Panc1 (cell line): Measurements from ENCODE around the gene CACNA1B. TPM values are rescaled to one million over a fixed set of nuclear protein-coding genes. Genes with fewer than 3 reads are reported as not detected.

Source experiments
- ATAC-seq: fragments of 200-7000 bp; cut with Tn5 transposase; 2 replicates; pipeline ENCODE4 v1.9.1; 2020; ENCODE audit warnings: mild to moderate bottlenecking, moderate library complexity
- BruUV-seq: library from RNA; stranded (reverse); fragments of 400-500 nt; replicated peaks from 2 replicates; lab custom pipeline; 2021; lab: Mats Ljungman, UMichigan
- CTCF ChIA-PET: fragments of 300-600 bp; sonication (Branson Sonifier 250); formaldehyde crosslinking; loops from one replicate; lab custom pipeline; 2022; ENCODE audit warnings: antibody characterized with exemption; lab: Charles Lee
- POLR2A ChIA-PET: fragments of 300-600 bp; sonication (Branson Sonifier 250); formaldehyde crosslinking; loops from one replicate; lab custom pipeline; 2022; ENCODE audit warnings: antibody characterized with exemption; lab: Charles Lee
- DNase-seq: peaks from one replicate; pipeline ENCODE4 v3.0.0-alpha.2; 2010; ENCODE audit warnings: low read depth, low spot score
- H3K27ac ChIP-seq: 2 replicates; pipeline ENCODE4 v1.5.1; 2011; ENCODE audit warnings: mild to moderate bottlenecking, low read length, inconsistent platforms
- H3K27me3 ChIP-seq: fragments of 200-500 bp; sonication (Bioruptor generic); 2 replicates; pipeline ENCODE4 v1.6.0; 2014; ENCODE audit warnings: low read length, inconsistent platforms; ENCODE audit not compliant: control insufficient read depth, insufficient read depth
- H3K36me3 ChIP-seq: fragments of 200-500 bp; sonication (Bioruptor generic); 2 replicates; pipeline ENCODE4 v1.5.1; 2014; ENCODE audit warnings: inconsistent platforms, mild to moderate bottlenecking, low read length, moderate library complexity; ENCODE audit not compliant: control insufficient read depth, insufficient read depth
- H3K4me1 ChIP-seq: 2 replicates; pipeline ENCODE4 v1.5.1; 2011; ENCODE audit warnings: inconsistent platforms, mild to moderate bottlenecking, low read length, moderate library complexity; ENCODE audit not compliant: control insufficient read depth, insufficient read depth
- H3K4me3 ChIP-seq, 2 experiments: 2 replicates each; pipeline ENCODE4 v1.5.1; 2011 to 2012; ENCODE audit warnings: low read depth in 2 of 2, low read length in 2 of 2, mild to moderate bottlenecking in 2 of 2, inconsistent platforms in 1 of 2, moderate library complexity in 1 of 2
- H3K9me3 ChIP-seq: fragments of 200-500 bp; sonication (Bioruptor generic); 2 replicates; pipeline ENCODE4 v1.5.1; 2014; ENCODE audit warnings: low read depth, mild to moderate bottlenecking, inconsistent platforms, low read length, moderate library complexity; ENCODE audit not compliant: control insufficient read depth, insufficient read depth
- POLR2AphosphoS5 ChIP-seq: IDR thresholded peaks from 2 replicates; pipeline ENCODE4 v1.6.1; 2012; ENCODE audit warnings: mild to moderate bottlenecking, low read depth, low read length, moderate library complexity
- SIN3A ChIP-seq: IDR thresholded peaks from 2 replicates; pipeline ENCODE4 v1.6.1; 2012; ENCODE audit warnings: low read depth, mild to moderate bottlenecking, low read length, moderate library complexity, borderline replicate concordance; ENCODE audit not compliant: insufficient read depth
- TCF7L2 ChIP-seq: IDR thresholded peaks from 2 replicates; pipeline ENCODE4 v1.6.1; 2011; ENCODE audit warnings: mild to moderate bottlenecking, low read depth, low read length, inconsistent platforms
- in situ Hi-C: cut with HindIII; loops from 2 replicates; pipeline ENCODE4 v1.10.0; 2016; ENCODE audit warnings: low sequenced_read_pairs, low pct_unique_long_range_greater_than_20kb
- intact Hi-C: fragments of 100-400 bp; cut with micrococcal nuclease; formaldehyde crosslinking; loops from one replicate; pipeline ENCODE4 v1.10.0; 2022; ENCODE audit not compliant: unreplicated experiment
- total RNA-seq: library from RNA; stranded (reverse); gene quantifications from one replicate; pipeline ENCODE4 v1.2.1, GENCODE V29; 2021; ENCODE audit not compliant: unreplicated experiment
- TF ChIP-seq, protein P1 (sequence below): fragments of 450-650 bp; IDR thresholded peaks from 2 replicates; pipeline ENCODE4 v1.5.1; 2017; ENCODE audit warnings: mild to moderate bottlenecking
- TF ChIP-seq, protein P2 (sequence below), 2 experiments: IDR thresholded peaks; 2 replicates each; pipeline ENCODE4 v1.6.1; 2011 to 2012; ENCODE audit warnings: low read depth in 2 of 2, control low read depth in 1 of 2, low read length in 1 of 2, mild to moderate bottlenecking in 1 of 2, moderate library complexity in 1 of 2; ENCODE audit not compliant: insufficient read depth in 1 of 2

CACNA1B gene
- total RNA-seq, 1 experiment from 2014 or later, result 0.49 TPM

DNA sequence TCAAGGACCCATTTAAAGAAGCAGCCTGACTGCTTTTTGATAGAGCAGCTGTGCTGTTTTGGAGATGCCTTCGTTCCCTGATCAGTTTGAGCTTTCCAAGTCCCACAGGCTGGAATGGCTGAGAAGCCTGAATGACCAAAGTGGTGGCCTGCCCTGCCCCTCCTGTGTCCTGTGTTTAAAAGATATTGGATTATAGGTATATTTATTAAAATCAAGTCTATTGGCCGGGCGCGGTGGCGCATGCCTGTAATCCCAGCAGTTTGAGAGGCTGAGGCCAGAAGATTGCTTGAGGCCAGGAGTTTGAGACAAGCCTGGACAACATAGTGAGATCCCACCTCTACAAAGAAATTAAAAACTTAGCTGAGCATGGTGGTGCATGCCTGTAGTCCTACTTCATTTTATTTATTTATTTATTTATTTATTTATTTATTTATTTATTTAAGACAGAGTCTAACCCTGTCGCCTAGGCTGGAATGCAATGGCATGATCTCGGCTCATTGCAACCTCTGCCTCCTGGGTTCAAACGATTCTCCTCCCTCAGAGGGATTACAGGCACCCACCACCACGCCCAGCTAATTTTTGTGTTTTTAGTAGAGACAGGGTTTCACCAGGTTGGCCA is 87.7 kb downstream of the CACNA1B start:
- Histone ChIP-seq H3K27ac (no peak overlapping the region), H3K4me3 (no peak overlapping the region), H3K4me1 (no peaks in the 10 kb centered on the region), H3K36me3 (no peaks in the 10 kb centered on the region), H3K27me3 (no peaks in the 10 kb centered on the region), H3K9me3 (no peaks in the 10 kb centered on the region)
- TF ChIP-seq, protein P1, sequence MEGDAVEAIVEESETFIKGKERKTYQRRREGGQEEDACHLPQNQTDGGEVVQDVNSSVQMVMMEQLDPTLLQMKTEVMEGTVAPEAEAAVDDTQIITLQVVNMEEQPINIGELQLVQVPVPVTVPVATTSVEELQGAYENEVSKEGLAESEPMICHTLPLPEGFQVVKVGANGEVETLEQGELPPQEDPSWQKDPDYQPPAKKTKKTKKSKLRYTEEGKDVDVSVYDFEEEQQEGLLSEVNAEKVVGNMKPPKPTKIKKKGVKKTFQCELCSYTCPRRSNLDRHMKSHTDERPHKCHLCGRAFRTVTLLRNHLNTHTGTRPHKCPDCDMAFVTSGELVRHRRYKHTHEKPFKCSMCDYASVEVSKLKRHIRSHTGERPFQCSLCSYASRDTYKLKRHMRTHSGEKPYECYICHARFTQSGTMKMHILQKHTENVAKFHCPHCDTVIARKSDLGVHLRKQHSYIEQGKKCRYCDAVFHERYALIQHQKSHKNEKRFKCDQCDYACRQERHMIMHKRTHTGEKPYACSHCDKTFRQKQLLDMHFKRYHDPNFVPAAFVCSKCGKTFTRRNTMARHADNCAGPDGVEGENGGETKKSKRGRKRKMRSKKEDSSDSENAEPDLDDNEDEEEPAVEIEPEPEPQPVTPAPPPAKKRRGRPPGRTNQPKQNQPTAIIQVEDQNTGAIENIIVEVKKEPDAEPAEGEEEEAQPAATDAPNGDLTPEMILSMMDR, result no peak
- TF ChIP-seq, protein P2, sequence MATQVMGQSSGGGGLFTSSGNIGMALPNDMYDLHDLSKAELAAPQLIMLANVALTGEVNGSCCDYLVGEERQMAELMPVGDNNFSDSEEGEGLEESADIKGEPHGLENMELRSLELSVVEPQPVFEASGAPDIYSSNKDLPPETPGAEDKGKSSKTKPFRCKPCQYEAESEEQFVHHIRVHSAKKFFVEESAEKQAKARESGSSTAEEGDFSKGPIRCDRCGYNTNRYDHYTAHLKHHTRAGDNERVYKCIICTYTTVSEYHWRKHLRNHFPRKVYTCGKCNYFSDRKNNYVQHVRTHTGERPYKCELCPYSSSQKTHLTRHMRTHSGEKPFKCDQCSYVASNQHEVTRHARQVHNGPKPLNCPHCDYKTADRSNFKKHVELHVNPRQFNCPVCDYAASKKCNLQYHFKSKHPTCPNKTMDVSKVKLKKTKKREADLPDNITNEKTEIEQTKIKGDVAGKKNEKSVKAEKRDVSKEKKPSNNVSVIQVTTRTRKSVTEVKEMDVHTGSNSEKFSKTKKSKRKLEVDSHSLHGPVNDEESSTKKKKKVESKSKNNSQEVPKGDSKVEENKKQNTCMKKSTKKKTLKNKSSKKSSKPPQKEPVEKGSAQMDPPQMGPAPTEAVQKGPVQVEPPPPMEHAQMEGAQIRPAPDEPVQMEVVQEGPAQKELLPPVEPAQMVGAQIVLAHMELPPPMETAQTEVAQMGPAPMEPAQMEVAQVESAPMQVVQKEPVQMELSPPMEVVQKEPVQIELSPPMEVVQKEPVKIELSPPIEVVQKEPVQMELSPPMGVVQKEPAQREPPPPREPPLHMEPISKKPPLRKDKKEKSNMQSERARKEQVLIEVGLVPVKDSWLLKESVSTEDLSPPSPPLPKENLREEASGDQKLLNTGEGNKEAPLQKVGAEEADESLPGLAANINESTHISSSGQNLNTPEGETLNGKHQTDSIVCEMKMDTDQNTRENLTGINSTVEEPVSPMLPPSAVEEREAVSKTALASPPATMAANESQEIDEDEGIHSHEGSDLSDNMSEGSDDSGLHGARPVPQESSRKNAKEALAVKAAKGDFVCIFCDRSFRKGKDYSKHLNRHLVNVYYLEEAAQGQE (IDR thresholded peaks at IDR 0.05; ENCODE audit: insufficient read depth in 1 of 2, low read depth in 2 of 2, low read length in 1 of 2), result no peak
- TF ChIP-seq TCF7L2 (no peak), POLR2AphosphoS5 (no peak), SIN3A (no peak)
- CTCF ChIA-PET, result interaction anchor here (0.7 kb wide), 1 partner anchor 8 kb away, joined by 4 read pairs; no protein-coding TSS in a partner anchor
- DNase-seq (no peak), ATAC-seq (no peak)
- POLR2A ChIA-PET, result no interaction called here
- no TSS peak for BruUV-seq
- in situ Hi-C loops (no loop called here), intact Hi-C loops (no loop called here)

DNA sequence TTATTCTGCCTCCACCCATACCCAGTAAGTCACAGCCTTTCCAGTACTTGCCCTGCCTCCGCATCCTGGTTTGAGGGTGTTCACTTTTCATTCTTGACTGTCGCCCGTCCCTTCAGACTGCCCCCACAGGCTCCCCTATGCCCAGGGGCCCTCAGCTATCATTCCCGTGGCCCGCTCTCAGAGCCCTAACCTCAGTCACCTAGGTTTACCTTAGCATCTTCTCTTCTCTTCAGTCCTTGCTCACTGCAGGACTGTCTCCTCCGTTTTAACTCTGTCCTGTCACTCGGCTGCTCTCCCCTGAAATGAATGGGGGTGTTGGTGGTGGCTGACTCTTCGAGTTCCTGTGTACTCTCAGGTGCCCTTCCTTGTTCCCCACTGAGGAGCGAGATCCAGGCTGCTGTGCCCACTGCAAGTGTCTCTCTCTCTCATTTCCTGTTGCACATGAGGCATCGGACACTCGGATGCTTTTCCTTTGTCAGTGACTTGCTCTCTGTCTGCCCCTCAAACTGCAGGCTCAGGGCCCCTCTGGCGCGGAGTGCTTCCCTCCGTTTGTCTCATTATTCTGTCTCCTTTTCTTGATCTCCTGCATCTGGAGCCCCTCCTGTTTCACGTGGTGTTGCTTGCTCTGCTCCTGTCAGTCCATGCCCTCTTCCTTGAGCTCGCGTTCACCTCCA is 89.8 kb downstream of the CACNA1B start:
- CTCF ChIA-PET, result no interaction called here
- no peak for DNase-seq
- no peaks in the 10 kb centered on the region for H3K36me3 ChIP-seq
- BruUV-seq, result no TSS peak
- POLR2A ChIA-PET, result no interaction called here
- intact Hi-C loops, result no loop called here
- no peak overlapping the region for H3K4me3 ChIP-seq
- in situ Hi-C loops, result no loop called here
- no peak overlapping the region for H3K27ac ChIP-seq
- no peaks in the 10 kb centered on the region for H3K9me3 ChIP-seq
- TF ChIP-seq TCF7L2 (no peak), SIN3A (no peak), POLR2AphosphoS5 (no peak)
- TF ChIP-seq, protein P2 (IDR thresholded peaks at IDR 0.05; ENCODE audit: insufficient read depth in 1 of 2, low read depth in 2 of 2, low read length in 1 of 2), result no peak
- TF ChIP-seq, protein P1, result no peak
- no peak for ATAC-seq
- no peaks in the 10 kb centered on the region for H3K4me1 ChIP-seq
- no peaks in the 10 kb centered on the region for H3K27me3 ChIP-seq
